SK-N-SH treated with all-trans-retinoic acid at 6 μM for 48 hours (cell line): ENCODE measurements around the gene SEMA5A.

Experiments used
- ARNTL ChIP-seq: fragments of 450-650 bp; formaldehyde crosslinking; IDR thresholded peaks from 2 replicates; pipeline ENCODE4 v1.5.0; 2020; ENCODE audit warnings: low read depth, mild to moderate bottlenecking, moderate library complexity, borderline replicate concordance
- CSDC2 ChIP-seq: fragments of 250-450 bp; sonication (Bioruptor Pico); IDR thresholded peaks from 2 replicates; pipeline ENCODE4 v1.5.0; 2020; ENCODE audit warnings: mild to moderate bottlenecking, moderate library complexity
- CSRNP3 ChIP-seq: fragments of 250-450 bp; sonication (Bioruptor Pico); IDR thresholded peaks from 2 replicates; pipeline ENCODE4 v1.5.1; 2021; ENCODE audit warnings: mild to moderate bottlenecking, moderate library complexity
- ESRRG ChIP-seq: fragments of 250-450 bp; sonication (Bioruptor Pico); IDR thresholded peaks from 2 replicates; pipeline ENCODE4 v1.6.1; 2021; ENCODE audit warnings: mild to moderate bottlenecking
- PATZ1 ChIP-seq: fragments of 250-450 bp; sonication (Bioruptor Pico); IDR thresholded peaks from 2 replicates; pipeline ENCODE4 v1.8.0; 2020; ENCODE audit warnings: mild to moderate bottlenecking, moderate library complexity, borderline replicate concordance
- RARB ChIP-seq: fragments of 250-450 bp; sonication (Bioruptor Pico); IDR thresholded peaks from 2 replicates; pipeline ENCODE4 v1.8.0; 2021; ENCODE audit warnings: mild to moderate bottlenecking, moderate library complexity
- TOX ChIP-seq: fragments of 250-450 bp; sonication (Bioruptor Pico); IDR thresholded peaks from 2 replicates; pipeline ENCODE4 v1.8.0; 2021; ENCODE audit warnings: mild to moderate bottlenecking, moderate library complexity, borderline replicate concordance
- ZC3H10 ChIP-seq: fragments of 250-450 bp; sonication (Bioruptor Pico); IDR thresholded peaks from 2 replicates; pipeline ENCODE4 v1.5.1; 2021; ENCODE audit warnings: mild to moderate bottlenecking, moderate library complexity
- ZFP3 ChIP-seq: fragments of 250-450 bp; sonication (Bioruptor Pico); IDR thresholded peaks from 2 replicates; pipeline ENCODE4 v1.5.0; 2020; ENCODE audit warnings: mild to moderate bottlenecking, moderate library complexity
- ZNF565 ChIP-seq: fragments of 450-650 bp; formaldehyde crosslinking; conservative IDR thresholded peaks from 2 replicates; pipeline ENCODE4 v1.5.0; 2020; ENCODE audit warnings: low read depth, mild to moderate bottlenecking, moderate library complexity
- ZNF8 ChIP-seq: fragments of 450-650 bp; formaldehyde crosslinking; IDR thresholded peaks from 2 replicates; pipeline ENCODE4 v1.5.0; 2020; ENCODE audit warnings: mild to moderate bottlenecking, moderate library complexity

- TF ChIP-seq PATZ1 (CRISPR knock-in tag) (no peak), CSRNP3 (CRISPR knock-in tag) (no peak), RARB (no peak), ARNTL (CRISPR knock-in tag) (no peak), ZNF565 (CRISPR knock-in tag) (no peak), TOX (CRISPR knock-in tag) (no peak), CSDC2 (CRISPR knock-in tag) (no peak), ZFP3 (CRISPR knock-in tag) (no peak), ESRRG (no peak), ZNF8 (no peak), ZC3H10 (CRISPR knock-in tag) (no peak)
Measured at GRCh38 chr5:9121597-9121996, 424.3 kb downstream of the SEMA5A start.
